Loucy (cell line): ENCODE data around the gene GAB2.
"Not testable (repeated sequence)": the region's sequence is repeated elsewhere in the genome, so short reads cannot be mapped to it uniquely, and the experiment has no call there.

Experiments used
- H2AFZ ChIP-seq: fragments of 200-600 bp; sonication (generic); 2 replicates; pipeline ENCODE4 v1.6.0; 2016; ENCODE audit warnings: antibody characterized with exemption, mild to moderate bottlenecking, low read length, moderate library complexity
- H3F3A ChIP-seq: fragments of 200-600 bp; 2 replicates; pipeline ENCODE4 v1.6.0; 2016; ENCODE audit warnings: antibody characterized with exemption, low read depth, mild to moderate bottlenecking
- H3K27me3 ChIP-seq: fragments of 200-600 bp; sonication (generic); 2 replicates; pipeline ENCODE4 v1.6.1; 2014; ENCODE audit warnings: low read length, mild to moderate bottlenecking; ENCODE audit not compliant: insufficient read depth, poor library complexity, severe bottlenecking
- H3K36me3 ChIP-seq: fragments of 200-600 bp; sonication (generic); 2 replicates; pipeline ENCODE4 v1.6.1; 2016; ENCODE audit warnings: low read length; ENCODE audit not compliant: insufficient read depth
- H3K4me1 ChIP-seq: fragments of 200-600 bp; sonication (generic); 2 replicates; pipeline ENCODE4 v1.5.1; 2014; ENCODE audit warnings: low read length, mild to moderate bottlenecking; ENCODE audit not compliant: insufficient read depth, poor library complexity, severe bottlenecking
- H3K4me2 ChIP-seq: fragments of 200-600 bp; sonication (generic); 2 replicates; pipeline ENCODE4 v1.6.0; 2014; ENCODE audit warnings: antibody characterized with exemption, low read length, low read depth, mild to moderate bottlenecking; ENCODE audit not compliant: poor library complexity, severe bottlenecking
- H3K4me3 ChIP-seq: fragments of 200-600 bp; sonication (generic); 2 replicates; pipeline ENCODE4 v1.5.1; 2014; ENCODE audit warnings: low read length, mild to moderate bottlenecking, mixed read lengths; ENCODE audit not compliant: poor library complexity, severe bottlenecking
- H3K79me2 ChIP-seq: fragments of 200-600 bp; sonication (generic); 2 replicates; pipeline ENCODE4 v1.6.1; 2014; ENCODE audit warnings: low read length; ENCODE audit not compliant: insufficient read depth
- H3K9ac ChIP-seq: fragments of 200-600 bp; sonication (generic); 2 replicates; pipeline ENCODE4 v1.6.0; 2014; ENCODE audit warnings: mild to moderate bottlenecking, low read depth, low read length, moderate library complexity; ENCODE audit not compliant: poor library complexity, severe bottlenecking
- H3K9me2 ChIP-seq: fragments of 200-600 bp; sonication (generic); replicated peaks from 2 replicates; pipeline ENCODE4 v1.6.1; 2016; ENCODE audit warnings: low read depth, low read length, mixed read lengths
- H3K9me3 ChIP-seq: fragments of 200-600 bp; sonication (generic); 2 replicates; pipeline ENCODE4 v1.6.1; 2014; ENCODE audit warnings: mild to moderate bottlenecking, antibody characterized with exemption, low read length, low read depth; ENCODE audit not compliant: insufficient read depth
- H4K20me1 ChIP-seq: fragments of 200-600 bp; sonication (generic); 2 replicates; pipeline ENCODE4 v1.6.0; 2014; ENCODE audit warnings: antibody characterized with exemption, low read length, mild to moderate bottlenecking; ENCODE audit not compliant: insufficient read depth, poor library complexity, severe bottlenecking
- EZH2phosphoT487 ChIP-seq: fragments of 200-600 bp; IDR thresholded peaks from 2 replicates; pipeline ENCODE4 v1.6.1; 2018; ENCODE audit warnings: antibody characterized with exemption, mild to moderate bottlenecking, moderate library complexity, borderline replicate concordance
- TF ChIP-seq, protein P1 (sequence below): fragments of 200-600 bp; sonication (generic); conservative IDR thresholded peaks from 2 replicates; pipeline ENCODE4 v1.5.1; 2014; ENCODE audit warnings: mild to moderate bottlenecking, antibody characterized with exemption, low read length

GAB2 gene

DNA sequence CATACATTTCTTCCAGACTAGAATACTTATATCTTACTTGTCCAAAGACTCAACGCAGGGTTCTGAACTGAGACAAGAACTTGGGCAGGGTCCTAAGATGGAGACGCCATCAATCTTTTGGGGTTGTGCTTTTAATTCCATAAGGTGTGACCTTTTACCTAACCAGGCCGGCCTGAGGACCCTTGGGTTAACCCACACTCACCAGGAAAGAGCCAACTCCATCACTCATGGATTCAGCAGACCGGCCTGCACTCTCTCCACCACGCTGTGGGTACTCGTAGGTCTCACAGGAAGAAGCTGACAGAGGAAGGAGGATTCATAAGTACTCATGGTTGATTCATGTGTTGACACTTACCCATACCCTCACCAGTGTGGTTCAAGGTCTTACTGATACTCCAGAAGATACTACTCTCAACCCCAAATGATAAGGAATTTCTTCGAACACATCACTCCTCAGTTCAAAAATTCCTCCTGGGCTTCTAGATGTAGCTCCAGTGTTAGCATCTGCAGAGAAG, 192.7 kb downstream of the GAB2 start:
- H3K9me3 ChIP-seq, result no peaks in the 10 kb centered on the region
- TF ChIP-seq, protein P1, sequence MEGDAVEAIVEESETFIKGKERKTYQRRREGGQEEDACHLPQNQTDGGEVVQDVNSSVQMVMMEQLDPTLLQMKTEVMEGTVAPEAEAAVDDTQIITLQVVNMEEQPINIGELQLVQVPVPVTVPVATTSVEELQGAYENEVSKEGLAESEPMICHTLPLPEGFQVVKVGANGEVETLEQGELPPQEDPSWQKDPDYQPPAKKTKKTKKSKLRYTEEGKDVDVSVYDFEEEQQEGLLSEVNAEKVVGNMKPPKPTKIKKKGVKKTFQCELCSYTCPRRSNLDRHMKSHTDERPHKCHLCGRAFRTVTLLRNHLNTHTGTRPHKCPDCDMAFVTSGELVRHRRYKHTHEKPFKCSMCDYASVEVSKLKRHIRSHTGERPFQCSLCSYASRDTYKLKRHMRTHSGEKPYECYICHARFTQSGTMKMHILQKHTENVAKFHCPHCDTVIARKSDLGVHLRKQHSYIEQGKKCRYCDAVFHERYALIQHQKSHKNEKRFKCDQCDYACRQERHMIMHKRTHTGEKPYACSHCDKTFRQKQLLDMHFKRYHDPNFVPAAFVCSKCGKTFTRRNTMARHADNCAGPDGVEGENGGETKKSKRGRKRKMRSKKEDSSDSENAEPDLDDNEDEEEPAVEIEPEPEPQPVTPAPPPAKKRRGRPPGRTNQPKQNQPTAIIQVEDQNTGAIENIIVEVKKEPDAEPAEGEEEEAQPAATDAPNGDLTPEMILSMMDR, result no peak
- no peak for TF ChIP-seq EZH2phosphoT487
- no peaks in the 10 kb centered on the region for H4K20me1 ChIP-seq
- peaks cover 8% of the 10 kb centered on the region for H3K4me1 ChIP-seq
- no peaks in the 10 kb centered on the region for H3K79me2 ChIP-seq
- H3F3A ChIP-seq, result no peaks in the 10 kb centered on the region
- no peak overlapping the region for H3K9ac ChIP-seq
- no peak overlapping the region for H3K4me3 ChIP-seq
- H2AFZ ChIP-seq, result no peak overlapping the region
- no peaks in the 10 kb centered on the region for H3K9me2 ChIP-seq
- H3K4me2 ChIP-seq, result no peak overlapping the region
- no peaks in the 10 kb centered on the region for H3K27me3 ChIP-seq
- no peaks in the 10 kb centered on the region for H3K36me3 ChIP-seq

DNA sequence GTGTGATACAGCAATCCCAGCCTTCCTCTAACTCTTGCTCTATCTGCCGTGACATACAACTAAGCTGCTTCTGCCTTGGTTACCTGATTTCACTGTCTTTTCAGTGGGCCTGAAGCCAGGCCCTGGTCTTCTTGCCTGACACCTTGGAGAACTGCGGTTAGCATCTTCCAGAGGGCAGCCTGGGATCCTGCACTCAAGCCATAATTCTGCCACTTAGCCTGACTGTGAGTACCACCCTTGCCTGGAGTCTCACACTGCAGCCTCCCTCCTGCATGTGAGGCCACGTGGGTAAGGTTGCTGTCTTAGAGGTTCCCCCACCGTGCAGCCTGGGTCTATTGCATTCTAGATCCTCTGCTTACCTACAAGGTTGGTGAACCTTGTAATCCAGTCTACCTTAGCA, 193.1 kb downstream of the GAB2 start:
- H3F3A ChIP-seq, result no peaks in the 10 kb centered on the region
- H3K4me3 ChIP-seq, result no peak overlapping the region
- no peaks in the 10 kb centered on the region for H3K9me2 ChIP-seq
- H3K4me1 ChIP-seq, result peaks cover 8% of the 10 kb centered on the region
- H3K36me3 ChIP-seq, result no peaks in the 10 kb centered on the region
- H2AFZ ChIP-seq, result no peak overlapping the region
- H3K9ac ChIP-seq, result no peak overlapping the region
- H3K79me2 ChIP-seq, result no peaks in the 10 kb centered on the region
- H3K27me3 ChIP-seq, result no peaks in the 10 kb centered on the region
- H3K9me3 ChIP-seq, result no peaks in the 10 kb centered on the region
- H3K4me2 ChIP-seq, result no peak overlapping the region
- TF ChIP-seq EZH2phosphoT487, result no peak
- TF ChIP-seq, protein P1, result no peak
- H4K20me1 ChIP-seq, result no peaks in the 10 kb centered on the region

DNA sequence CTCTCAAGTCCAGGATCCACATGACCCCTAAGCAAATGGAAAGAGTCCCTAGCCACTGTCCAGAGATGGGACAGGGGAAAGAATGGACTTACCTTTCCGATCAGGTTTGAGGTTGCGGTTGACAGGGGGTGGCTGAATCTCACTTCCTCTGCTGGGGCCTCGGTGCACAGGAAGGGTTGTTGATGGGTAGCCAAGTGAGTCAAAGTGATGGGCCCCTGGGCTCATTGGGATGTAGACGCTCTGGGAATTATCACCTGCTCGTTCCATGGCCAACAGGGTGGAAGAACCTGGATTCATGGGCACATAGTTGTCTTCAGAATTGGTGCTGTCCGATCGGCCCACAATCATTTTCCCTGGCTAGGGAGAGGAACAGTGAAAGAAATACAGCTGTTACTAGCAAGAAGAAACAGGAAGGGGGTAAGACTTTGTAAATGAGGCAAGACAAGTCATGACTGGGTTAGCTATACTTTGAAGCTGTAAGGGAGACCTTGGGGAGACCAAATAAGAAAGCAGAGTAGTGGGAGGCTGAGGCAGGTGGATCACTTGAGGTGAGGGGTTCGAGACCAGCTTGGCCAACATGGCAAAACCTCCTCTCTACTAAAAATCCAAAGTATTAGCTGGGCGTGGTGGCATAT, 194.2 kb downstream of the GAB2 start:
- no peaks in the 10 kb centered on the region for H3K9me2 ChIP-seq
- no peaks in the 10 kb centered on the region for H3K36me3 ChIP-seq
- TF ChIP-seq EZH2phosphoT487, result no peak
- TF ChIP-seq, protein P1, result no peak
- H4K20me1 ChIP-seq, result no peaks in the 10 kb centered on the region
- no peak overlapping the region for H3K4me3 ChIP-seq
- H3K4me1 ChIP-seq, result peaks cover 5% of the 10 kb centered on the region
- no peak overlapping the region for H3K9ac ChIP-seq
- no peaks in the 10 kb centered on the region for H3K79me2 ChIP-seq
- H3K4me2 ChIP-seq, result no peak overlapping the region
- H3K27me3 ChIP-seq, result no peaks in the 10 kb centered on the region
- H2AFZ ChIP-seq, result no peak overlapping the region
- H3F3A ChIP-seq, result no peaks in the 10 kb centered on the region
- no peaks in the 10 kb centered on the region for H3K9me3 ChIP-seq

DNA sequence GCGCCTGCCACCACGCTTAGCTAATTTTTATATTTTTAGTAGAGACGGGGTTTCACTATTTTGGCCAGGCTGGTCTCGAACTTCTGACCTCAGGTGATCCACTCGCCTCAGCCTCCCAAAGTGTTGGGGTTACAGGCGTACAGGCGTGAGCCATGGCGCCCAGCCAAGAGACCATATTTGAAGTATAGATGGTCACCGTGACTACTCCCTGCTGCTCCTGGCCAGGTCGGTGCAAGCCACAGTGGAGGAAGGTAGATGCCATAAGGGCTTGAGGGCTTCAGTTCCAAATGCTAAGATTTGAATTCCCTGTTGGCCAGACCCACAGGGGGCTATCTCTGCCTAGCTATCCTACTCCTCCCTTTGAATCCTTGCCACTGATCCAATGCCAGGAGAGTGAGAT, 194.9 kb downstream of the GAB2 start:
- H2AFZ ChIP-seq, H3K4me1 ChIP-seq, H3F3A ChIP-seq, H3K79me2 ChIP-seq, H4K20me1 ChIP-seq, H3K27me3 ChIP-seq, H3K4me3 ChIP-seq, H3K9ac ChIP-seq, H3K9me2 ChIP-seq, H3K4me2 ChIP-seq, H3K36me3 ChIP-seq, H3K9me3 ChIP-seq: not testable (repeated sequence)
